ENCODE measurements around the gene YJEFN3.

Gene YJEFN3

DNA sequence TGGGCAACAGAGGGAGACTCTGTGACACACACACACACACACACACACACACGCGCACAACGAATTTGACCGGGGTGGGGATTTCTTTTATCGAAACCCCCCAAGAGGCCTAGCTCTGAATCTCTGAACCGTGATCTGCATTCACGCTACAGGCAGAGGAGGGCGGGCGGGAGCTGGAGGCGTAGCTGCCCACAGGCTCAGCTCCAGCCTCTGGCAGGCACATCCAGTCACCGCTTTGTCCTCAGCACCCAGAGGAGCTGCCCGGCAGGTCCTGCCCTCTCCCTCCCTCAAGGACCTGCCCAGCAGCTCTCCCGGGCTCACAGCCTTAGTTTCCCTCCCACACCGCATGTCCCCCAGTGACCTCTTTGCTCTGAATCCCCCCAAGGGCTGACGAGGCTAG, 29.3 kb downstream of the YJEFN3 start:
- no peak for DNase-seq

DNA sequence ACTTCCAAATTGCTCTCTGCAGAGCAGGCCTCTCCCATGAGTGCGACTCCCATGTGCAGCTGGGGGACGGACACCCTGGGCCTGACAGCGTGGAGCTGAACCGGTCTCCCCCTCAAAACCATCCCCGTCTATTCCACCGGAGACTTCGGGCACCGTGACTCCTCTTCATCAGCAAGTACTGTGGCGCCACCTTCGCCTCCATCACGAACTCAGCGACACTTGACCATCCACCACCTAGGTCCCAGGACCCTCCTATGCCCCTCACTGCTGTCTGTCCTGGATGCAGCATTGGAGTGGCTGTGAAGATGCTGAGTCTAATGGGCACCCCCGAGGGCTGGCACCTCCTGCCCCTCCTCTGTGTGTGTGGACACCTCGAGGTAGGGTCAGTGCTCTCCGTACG, 29.9 kb downstream of the YJEFN3 start:
- no peak for DNase-seq

DNA sequence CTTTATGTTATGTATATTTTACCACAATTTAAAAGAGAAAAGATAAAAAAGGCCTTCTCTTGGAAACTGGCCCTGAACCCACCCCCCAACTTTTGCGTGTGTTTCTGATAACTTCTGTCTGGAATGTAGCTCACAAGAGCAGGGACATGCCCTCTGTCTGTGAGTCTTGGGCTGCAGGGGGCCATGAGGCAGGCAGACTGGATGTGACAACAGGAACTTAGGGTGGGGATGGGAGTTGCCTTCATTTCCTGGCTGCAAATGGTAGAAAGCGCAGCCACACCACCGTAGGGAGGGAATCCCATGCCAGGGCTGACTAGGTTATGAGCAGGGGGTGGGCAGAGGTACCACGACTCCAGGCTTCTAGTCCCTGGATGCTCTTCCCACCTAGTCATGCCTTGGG, 31.2 kb downstream of the YJEFN3 start:
- DNase-seq: no peak

DNA sequence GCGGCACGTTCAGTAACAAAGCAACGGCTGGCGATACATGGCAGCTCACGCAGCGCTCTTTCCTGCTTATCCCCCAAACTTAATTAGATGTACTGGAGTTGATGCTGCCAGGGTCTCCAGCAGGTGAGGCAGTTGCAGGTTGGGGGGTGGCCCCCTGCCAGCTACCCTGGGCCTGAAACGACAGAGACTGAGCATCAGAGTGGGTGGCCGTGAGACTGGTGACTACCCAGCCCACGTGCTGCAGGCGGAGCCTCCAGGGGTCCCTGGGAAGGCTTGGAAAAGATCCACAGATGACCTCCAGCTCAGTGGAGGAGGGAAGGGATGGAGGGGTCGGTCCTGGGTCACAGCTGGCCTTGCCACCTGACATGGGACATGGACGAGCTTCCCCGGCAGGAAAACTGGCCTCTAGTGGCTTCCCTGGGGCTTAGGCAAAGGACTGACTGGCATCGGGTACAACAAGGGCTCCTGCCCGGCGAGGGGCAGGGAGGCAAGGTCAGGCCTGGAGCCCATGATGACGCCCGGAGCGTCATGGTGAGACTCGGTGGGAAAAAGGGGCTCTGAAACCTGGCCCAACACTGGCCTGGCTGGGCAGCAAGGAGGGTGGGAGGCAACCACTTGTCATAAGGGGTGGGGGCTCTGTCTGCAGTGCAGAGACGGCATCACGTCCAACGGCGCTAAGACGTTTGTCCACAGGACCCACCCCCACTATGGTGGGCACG, 33.4 kb downstream of the YJEFN3 start:
- DNase-seq: no peak

DNA sequence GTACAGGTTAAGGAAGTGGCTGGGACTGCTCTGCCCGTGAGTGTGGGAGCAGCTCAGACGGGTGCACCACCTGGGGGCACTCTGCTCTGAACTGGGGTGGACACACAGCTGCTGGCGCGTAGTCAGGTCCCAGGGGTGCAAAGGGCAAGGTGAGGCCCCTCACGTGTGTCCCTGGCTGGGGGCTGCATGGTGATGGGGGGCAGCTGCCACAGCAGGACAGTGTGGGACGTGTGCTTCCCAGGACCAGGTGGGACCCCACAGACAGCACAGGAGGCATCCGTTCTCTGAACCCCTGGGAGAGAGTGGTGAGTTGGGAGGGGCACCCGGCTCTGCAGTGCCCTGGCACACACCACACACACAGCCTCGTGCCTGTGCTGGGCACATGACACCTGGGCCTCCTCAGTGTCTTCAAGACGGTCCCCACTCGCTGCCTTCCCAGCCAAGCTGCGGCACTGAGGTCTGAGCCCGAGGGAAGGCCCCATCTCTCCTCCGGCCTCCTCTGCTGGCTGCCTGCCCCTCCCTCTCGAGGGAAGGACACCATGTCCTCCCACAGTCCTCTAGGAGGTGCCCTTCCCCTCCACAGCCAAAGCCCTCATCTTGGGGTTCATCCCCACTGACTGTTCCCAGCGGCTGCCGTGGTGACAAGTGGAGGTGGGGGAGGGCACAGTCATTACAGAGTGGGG, 34.1 kb downstream of the YJEFN3 start:
- no peak for DNase-seq

DNA sequence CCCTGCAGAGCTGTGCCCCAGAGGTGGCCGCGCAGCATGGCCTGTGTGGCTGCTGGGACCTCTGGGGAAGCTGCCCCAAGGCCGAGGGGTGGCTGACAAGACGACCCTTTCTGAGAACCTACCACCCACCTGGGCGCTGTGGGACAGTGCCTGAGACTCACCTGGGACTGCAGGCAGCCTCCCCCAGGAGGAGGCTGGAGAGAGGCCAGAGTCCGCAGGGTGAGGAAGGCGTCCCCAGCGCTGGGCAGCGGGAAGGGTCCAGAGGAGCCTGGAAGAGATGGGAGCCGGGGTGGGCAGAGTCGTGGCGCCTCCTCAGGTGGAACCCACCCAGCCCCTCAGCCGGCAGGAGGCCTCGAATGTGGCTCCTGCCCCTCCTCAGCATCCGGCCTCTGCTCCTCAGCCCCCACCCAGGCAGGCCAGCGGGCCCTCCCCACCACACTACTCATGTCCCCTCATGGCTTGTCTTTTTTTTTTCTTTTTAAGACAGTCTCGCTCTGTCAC, 34.7 kb downstream of the YJEFN3 start:
- no peak for DNase-seq

DNA sequence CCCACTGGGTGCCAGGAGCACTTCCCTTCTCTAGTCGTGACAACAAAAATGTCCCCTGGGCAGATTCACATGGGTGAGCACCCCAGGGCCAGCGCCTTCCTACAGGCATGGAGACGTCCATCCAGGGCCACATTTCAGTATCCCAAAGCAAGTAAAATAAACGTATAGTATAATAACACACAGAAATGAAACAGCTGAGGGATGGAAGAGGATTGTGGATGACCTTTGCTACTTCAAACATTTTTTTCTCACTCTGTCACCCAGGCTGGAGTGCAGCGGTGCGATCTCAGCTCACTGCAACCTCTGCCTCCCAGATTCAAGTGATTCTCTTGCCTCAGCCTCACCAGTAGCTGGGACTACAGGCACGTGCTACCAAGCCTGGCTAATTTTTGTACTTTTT, 37.6 kb downstream of the YJEFN3 start:
- no peak for DNase-seq

DNA sequence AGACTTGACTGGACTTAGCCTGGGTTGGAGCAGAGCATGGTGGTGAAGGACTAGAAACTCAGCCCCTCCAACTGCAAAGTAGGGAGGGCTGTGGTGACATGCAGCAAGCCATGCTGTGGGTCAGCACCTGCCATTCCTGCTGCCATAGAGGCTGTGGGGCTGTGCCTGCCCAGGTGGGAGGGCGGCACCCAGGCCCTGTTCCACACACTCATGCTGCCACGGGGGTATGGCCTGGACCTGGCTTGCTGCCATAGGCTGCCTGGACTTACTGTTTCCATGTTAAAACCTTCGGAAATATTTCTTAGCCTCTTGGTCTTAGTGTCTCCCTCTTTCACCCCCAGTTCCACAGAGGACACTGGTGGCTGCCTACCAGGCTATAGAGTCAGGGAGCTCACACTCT, 38.7 kb downstream of the YJEFN3 start:
- no peak for DNase-seq

DNA sequence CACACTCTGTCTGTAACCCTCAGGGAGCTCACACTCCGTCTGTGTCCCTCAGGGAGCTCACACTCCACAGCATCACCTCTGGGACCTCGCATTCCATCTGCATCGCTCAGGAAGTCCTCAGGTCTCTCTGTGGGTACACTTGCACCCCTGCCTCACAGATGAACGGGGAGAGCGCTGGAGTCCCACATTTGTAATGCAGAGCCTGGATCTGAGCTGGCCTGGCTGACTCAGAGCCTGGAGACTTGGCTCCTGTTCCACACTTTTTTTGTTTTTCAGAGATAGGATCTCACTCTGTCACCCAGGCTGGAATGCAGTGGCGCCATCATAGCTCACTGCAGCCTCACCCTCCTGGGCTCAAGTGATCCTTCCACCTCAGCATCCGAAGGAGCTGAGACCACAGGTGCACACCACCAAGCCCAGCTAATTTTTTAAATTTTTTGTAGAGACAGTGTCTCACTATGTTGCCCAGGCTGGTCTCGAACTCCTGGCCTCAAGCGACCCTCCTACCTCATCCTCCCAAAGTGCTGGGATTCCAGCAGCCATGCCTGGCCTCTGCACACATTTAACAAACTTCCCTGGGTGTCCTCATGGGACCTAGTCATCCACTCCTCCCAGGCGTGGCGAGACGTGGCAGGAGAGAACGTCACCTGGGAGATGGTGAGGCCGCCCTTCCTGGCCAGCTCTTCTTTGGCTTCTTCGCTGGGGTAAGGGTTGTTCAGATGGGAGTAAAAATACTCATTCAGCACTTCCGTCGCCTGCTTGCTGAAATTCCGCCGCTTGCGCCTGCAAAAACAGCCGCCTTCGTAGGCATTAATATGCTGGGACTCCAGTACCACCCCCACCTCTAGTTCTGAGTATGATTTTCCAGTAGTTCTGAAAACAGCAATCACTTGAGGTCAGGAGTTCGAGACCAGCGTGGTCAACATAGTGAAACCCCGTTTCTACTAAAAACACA, 40.4 kb downstream of the YJEFN3 start:
- no peak for DNase-seq

DNA sequence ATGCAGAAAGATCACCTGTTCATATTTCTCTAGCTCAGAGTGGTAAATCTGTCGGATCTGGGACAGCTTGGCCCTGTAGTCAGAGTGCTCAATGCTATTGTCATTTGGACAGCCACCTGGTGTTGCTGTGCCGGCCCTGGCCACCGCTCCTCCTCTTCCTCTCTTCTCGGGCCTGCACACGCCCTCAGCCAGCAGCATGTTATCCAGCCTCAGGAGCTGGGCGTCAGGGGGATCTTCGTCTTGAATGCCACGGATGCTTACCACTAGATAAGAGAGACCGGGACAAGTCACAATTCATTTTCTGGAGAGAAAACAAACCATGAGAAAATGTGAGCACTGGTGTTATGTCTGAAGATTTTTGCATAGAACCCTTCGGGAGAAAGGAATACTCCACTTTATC, 41.9 kb downstream of the YJEFN3 start:
- DNase-seq: no peak

DNA sequence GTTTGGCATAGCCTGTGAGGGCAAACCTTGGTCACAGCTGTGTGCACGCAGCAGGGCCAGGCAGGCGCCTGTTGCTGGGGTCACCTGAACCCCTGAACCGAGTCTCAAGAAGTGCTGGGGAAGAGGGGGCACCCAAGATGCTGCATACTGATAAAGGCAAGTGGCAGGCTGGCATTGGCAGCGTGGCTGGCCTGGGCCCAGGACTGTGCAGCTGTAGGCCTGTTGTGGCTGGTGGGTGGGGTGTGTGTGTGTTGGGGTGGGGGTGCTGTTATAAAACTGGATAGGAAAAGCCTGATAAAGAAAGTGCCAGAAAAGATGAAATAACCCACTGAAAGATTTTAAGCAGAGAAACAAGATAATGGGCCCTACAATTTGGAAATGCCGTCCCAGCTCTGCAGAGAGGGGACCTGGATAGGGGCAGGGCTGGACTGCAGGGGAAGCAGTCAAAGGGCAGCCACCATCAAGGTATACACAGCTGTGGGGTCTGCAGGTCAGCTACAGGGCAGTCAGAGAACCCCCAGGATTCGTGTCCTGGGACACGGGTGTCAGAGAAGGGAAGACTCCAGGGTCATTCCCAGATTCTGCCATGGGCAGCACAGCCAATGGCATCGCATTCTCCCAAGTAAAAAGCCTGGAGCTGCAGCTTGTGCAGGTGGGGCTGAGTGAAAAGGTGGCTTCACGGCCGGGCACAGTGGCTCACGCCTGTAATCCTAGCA, 42.5 kb downstream of the YJEFN3 start:
- DNase-seq: no peak

DNA sequence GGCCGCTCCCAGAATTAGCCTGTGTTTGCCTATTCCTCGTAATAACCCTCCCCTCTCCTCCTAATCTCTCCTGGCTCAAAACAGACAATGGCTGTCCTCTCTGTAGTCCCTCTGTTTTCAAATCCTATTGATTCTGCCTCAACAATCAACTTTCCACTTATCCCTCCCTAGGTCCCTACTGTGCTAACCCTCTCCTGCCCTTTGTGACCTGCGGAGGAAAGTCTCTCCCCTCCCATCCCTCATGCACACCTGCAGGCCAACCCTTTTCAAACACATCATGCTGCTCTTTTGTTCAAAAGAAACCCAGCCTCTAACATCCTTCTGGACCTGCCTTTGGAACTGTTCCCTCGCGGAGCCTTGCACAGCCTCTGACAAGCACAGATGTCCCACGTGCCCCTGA, 46.7 kb downstream of the YJEFN3 start:
- DNase-seq: peak; percentile 52

DNA sequence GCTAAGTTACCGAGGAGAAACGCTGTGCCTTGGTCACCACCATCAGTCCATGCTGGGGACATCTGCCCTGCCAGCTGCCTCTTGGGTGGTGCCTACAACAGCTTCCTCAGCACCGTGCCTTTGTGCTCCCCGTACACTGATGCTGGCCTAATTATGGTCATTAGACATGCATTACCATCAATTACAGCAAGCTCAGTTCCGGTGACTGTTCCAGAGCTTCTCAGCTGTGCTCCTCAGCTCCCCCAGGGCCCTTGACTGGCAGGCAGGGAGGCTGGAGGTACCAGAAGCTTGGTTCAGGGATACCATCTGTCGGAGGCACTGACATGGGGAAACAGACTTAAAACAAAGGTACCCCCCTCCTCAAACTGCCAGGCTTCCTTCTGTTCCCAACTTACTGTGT, 49.5 kb downstream of the YJEFN3 start:
- DNase-seq: peak; percentile 87

DNA sequence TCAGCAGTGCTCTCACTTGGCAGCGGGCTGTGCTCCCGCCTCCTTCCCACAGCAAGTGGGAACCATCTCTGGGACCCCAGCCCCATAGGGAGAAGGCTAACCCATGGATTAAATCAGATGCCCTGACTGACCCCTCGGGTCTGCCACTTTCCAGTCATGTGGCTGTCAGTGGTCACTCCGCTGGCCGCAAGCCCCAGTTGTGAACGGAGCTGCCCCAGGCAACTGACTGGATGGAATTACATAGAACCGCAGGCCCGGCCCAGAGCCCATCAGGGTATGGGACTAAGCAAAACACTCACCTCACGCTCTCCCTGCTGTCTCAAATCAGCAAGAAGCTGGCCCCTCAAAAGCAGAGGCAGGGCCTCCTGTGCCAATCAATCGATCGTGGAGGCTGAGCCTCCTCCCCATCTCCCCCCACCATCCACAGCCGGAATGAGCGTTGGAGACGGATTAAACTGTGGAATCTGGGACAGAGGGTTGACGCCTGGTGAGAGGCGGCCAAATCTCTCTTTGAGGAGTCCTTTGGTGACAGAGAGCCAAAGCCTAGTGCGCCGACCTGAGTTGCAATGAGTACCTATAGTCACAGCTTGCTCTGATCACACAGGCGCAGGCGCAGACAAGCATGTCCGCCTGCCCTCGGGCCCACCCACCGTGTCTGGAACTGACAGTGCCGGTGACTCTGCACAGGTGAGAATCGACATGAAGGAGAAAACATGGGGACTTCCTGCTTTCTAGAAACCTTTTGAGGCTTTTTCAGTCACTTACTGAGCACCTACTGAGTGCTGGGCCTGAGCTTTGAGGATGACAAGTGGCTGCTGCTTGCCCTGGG, 51.0 kb downstream of the YJEFN3 start:
- DNase-seq: peak; percentile 27

DNA sequence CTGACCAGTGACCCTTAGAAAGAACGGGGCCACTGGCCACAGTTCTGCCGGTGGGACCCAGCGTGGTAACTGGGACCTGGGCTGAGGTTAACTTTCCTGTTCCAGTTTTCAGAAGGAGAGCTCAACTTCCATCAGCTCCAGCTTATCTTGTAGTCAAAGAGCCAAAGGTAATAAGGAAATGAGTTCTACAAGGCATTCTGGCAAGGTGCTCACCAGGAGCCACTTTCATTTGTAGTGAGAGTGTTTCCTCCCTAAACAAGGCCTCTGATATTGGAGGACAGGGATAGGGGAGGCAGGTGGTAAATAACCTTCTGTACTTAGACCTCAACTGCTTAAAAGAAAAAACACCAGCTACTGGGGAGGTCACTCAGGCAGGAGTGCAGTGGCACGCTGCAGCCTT, 51.7 kb downstream of the YJEFN3 start:
- no peak for DNase-seq

DNA sequence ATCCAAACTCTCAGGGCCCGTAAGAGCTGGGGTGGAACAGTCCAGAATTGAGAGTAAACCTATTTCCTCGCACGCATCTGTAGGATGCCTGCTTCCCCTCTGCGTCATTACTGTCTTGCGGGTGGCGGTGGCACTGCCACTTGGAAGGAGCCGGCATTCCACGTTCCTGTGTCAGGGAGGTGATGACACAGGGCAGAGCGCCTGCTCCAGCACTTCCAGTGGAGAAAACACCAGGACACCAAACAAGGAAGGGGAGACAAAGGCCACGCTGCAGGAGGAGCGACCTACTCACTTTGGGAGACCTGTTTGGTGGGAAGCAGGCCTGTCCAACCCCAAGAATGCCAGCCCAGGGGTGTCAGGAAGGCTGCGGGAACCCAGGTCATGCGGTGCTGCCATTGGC, 52.7 kb downstream of the YJEFN3 start:
- no peak for DNase-seq

DNA sequence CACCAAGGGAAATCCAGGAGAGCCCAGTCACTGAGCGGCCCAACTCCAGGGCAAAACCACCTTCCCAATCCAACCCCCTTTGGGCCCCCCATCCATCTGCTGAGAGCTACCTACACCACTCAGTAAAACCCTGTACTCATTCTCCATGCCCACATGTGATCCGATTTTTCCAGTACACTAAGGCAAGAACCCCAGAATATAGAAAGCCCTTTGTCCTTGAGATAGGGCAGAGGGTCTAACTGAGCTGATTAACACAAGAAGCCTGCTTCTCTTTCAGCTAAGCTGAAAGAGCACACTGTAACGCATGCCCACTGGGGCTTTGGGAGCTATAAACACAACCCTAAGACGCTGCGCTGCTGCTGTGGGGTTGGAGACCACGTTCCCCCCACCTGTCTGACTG, 53.8 kb downstream of the YJEFN3 start:
- peak; percentile 67 for DNase-seq

DNA sequence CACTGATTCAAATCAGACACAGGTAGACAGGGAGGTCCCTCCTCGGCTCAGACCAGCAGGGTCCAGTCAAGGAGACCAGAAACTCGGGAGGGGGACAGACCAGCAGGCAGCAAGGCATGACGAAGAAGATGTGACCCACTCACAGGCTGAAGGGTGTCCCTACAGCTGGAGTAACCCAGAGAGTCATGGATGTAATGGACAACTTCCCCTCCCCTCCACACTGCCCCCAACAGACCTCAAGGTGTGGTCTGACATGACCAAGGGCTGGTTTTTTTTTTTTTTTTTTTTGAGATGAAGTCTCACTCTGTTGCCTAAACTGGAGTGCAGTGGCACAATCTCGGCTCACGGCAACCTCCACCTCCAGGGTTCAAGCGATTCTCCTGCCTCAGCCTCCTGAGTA, 55.6 kb downstream of the YJEFN3 start:
- no peak for DNase-seq

Data from NCI-H82 (cell line).